Left colon (tissue), 2 donors: ENCODE data around the gene IL4I1. TPM values are rescaled to one million over a fixed set of nuclear protein-coding genes. Genes with fewer than 3 reads are reported as not detected.

Experiments used
- ATAC-seq: fragments of 200-7000 bp; cut with Tn5 transposase; one replicate; pipeline ENCODE4 v1.9.1; 2020; ENCODE audit warnings: mild to moderate bottlenecking, moderate library complexity
- DNase-seq, 2 donors: peaks; one replicate each; pipeline ENCODE4 v3.0.0-alpha.2; 2020
- intact Hi-C, 2 donors: fragments of 100-400 bp; cut with DNase I in 1 of 2; cut with micrococcal nuclease in 1 of 2; formaldehyde crosslinking; loops; one replicate each; pipeline versions ENCODE4 v1.11.2 to v1.14.0; 2022; cut with DNase I, micrococcal nuclease
- total RNA-seq, 2 donors: library from RNA; stranded (reverse); fragmentation: NEBNext Ultra II Directional; extraction: Animal tissue kit (Norgen Biotek cat#: 25700); gene quantifications; one replicate each; pipeline ENCODE4 v1.2.1, GENCODE V29; 2021
- donor health status: DM: no; HTN: no; CAD: no.
- donor health status: DM: yes; HTN: yes; CAD: no.

The IL4I1 gene
- total RNA-seq, 2 donors from 2014 or later: 0.67 to 1.3 TPM

GRCh38 chr19:49858088-49858985 is 38.4 kb downstream of the IL4I1 start:
- DNase-seq (peak in 1 of 2 donors; percentile 7), ATAC-seq (no peak)
- intact Hi-C loops: no loop called here

DNA sequence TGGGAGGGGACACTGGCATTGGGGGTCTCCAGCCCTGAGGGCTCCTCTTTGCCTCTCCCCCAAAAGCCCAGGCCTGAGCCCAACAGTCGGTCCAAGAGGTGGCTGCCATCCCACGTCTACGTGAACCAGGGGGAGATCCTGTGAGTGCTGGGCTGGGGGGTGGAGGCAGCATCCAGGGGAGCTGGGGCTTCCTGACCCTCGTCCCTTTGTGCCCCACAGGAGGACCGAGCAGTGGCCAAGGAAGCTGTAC is 38.9 kb downstream of the IL4I1 start:
- DNase-seq (no peak), ATAC-seq (no peak)
- intact Hi-C loops: no loop called here

DNA sequence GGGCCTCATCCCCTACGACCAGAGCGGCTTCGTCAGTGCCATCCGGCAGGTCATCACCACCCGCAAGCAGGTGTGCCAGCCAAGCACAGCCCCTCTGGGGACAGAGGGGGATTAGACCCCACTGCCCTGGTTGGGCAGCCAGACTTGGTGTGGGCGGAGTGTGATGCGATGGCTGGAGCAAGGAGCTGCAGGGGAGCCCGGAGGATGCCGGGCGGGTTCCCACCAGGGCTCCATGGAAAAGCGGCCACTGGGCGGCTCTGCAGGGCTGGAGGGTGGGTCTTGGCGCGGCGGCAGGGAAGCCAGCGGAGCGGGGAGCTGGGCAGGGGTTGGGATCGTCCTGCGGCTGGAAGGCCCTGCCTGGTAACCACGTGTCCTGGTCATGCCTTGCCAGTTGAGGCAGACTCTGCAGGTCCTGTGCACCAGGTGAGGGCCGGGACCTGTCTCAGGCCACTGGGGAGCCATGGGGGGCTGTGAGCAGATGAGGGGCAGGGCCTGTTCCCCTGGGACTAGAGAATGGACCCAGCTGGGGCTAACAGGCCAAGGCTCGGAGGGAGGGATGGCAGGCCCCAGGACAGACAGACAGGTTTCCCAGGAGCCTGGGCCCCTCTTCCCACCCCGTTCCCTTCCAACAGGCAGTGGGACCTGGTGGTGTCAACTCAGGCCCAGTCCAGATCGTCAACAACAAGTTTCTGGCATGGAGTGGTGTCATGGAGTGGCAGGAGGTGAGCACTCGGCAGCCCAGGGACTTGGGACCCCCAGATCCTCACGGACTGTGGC is 39.4 kb downstream of the IL4I1 start:
- no peak for ATAC-seq

DNA sequence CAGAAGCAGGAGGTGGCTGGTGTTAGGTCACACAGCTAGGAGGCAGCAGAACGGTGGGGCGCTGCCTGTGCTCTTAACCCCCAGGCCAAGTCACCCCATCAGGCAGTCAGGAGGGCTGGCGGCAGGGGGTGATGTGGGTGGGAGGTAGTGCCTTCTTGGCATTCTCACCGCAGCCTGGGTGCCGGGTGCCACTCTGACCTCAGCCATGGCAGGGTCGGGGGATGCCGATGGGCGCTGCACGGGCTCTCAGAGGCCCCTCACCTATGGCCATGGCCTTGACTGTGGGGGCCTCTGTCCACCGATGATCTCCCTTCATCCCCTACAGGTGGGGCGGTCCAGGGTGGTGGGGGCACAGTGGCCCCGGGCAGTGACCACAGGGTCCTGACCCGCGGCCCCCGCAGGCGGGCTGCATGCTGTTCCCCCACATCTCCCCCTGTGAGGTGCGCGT is 40.1 kb downstream of the IL4I1 start:
- no peak for ATAC-seq
- intact Hi-C loops: no loop called here
- DNase-seq: no peak

More for the DNA sequence above, 39.4 kb downstream of the IL4I1 start:
- intact Hi-C loops: no loop called here
- no peak for DNase-seq

- intact Hi-C loops: no loop called here
Measured at GRCh38 chr19:49855676-49856573, 40.8 kb downstream of the IL4I1 start.

GRCh38 chr19:49855277-49855675 is 41.4 kb downstream of the IL4I1 start:
- intact Hi-C loops: no loop called here
- DNase-seq (no peak), ATAC-seq (no peak)

More at GRCh38 chr19:49855676-49856573, 40.8 kb downstream of the IL4I1 start:
- DNase-seq (no peak), ATAC-seq (no peak)

- intact Hi-C loops: no loop called here
- ATAC-seq (no peak), DNase-seq (peak; percentile 28 to 31)
Measured at GRCh38 chr19:49854378-49855263, 42.1 kb downstream of the IL4I1 start.

DNA sequence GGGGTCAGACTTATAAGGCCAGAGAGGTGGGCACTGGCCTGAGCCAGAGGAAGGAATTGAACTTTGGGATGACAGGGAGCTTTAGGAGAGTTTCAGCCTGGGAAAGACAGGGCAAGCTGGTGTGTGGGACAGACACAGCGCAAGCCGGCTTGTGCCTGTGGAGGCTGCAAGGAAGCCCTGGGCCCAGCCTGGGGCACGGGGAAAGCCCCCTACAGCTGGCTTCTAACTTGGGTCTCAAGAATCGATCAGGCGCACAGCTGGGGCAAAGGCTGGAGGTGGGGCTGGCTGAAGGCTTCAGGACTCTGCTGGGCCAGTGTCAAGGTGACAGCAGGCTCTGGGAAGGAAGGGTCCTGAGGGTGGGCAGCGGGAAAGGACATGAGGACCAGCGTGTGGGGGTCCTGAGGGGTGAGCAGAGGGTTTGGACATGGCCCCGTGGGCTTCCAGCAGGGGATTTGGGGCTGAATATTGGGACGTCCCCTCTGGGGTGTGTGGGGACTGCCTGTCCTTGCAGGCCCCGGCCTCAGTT is 42.8 kb downstream of the IL4I1 start:
- DNase-seq: no peak
- intact Hi-C loops: no loop called here
- no peak for ATAC-seq

DNA sequence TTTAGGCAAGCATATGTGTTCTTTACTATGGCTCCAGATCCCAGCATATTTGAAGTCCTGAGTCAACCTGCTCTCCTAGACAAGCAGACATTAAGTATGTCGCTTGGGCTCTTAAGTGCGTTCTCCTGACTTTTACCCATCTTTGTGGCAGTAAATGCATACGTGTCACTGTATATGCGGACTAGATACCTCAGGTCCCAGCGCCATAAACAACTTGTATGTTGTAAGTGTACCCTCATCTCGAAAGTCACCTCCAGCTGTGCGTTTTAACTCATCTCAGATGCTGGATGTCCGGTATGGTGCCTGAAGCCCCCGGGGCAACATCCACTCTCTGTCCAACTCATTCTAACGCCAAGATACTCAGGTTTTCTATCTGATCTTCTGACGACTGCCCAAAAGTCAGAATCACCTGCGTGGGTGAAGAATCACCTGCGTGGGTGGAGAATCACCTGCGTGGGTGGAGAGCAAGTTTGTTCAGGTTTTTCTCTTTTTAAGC is 44.0 kb downstream of the IL4I1 start:
- intact Hi-C loops: no loop called here
- DNase-seq: no peak
- ATAC-seq: no peak

- intact Hi-C loops: no loop called here
- no peak for ATAC-seq
- DNase-seq: peak; percentile 37 to 53
Measured at GRCh38 chr19:49851456-49852259, 45.0 kb downstream of the IL4I1 start.

GRCh38 chr19:49850487-49851342 is 46.0 kb downstream of the IL4I1 start, which contains the start of gene PTOV1:
PTOV1 (plus strand) TSS chr19:49851159.
- intact Hi-C loops: no loop called here
- peak; percentile 92 for ATAC-seq
- peak; percentile 90 to 94 for DNase-seq

GRCh38 chr19:49850221-49850486 is 46.5 kb downstream of the IL4I1 start:
- ATAC-seq (no peak), DNase-seq (no peak)
- intact Hi-C loops: no loop called here

GRCh38 chr19:49849433-49850220 is 47.1 kb downstream of the IL4I1 start:
- DNase-seq: peak in 1 of 2 donors; percentile 36
- intact Hi-C loops: no loop called here
- ATAC-seq: no peak

GRCh38 chr19:49848938-49849337 is 47.7 kb downstream of the IL4I1 start:
- no peak for DNase-seq
- ATAC-seq: no peak
- intact Hi-C loops: no loop called here
